ENCODE results near the gene OOSP3. TPM values are rescaled to one million over a fixed set of nuclear protein-coding genes. Genes with fewer than 3 reads are reported as not detected.

OOSP3 gene
- polyA plus RNA-seq, 1 donor (not counting 4 experiments of a cell fraction or from before 2014, with no cell fraction given), result 0.14 TPM

- no peaks in the 10 kb centered on the region for H4K20me1 ChIP-seq (ENCODE audit: control insufficient read depth, extremely low read depth, insufficient read depth, low read length)
- no peak overlapping the region for H3K9ac ChIP-seq (ENCODE audit: control insufficient read depth, extremely low read depth, insufficient read depth, low read length)
- no peak for FAIRE-seq
- no peak for DNase-seq (ENCODE audit: low read depth, low spot score)
- no peaks in the 10 kb centered on the region for H3K36me3 ChIP-seq (ENCODE audit: control insufficient read depth in 2 of 2, extremely low read depth in 1 of 2, insufficient read depth in 2 of 2, low read length in 2 of 2)
- dilution Hi-C loops (cut with MboI; ENCODE audit: extremely low pct_ligation_motif_present, low sequenced_read_pairs), result no loop called here
- H3K79me2 ChIP-seq (ENCODE audit: control insufficient read depth, insufficient read depth, low read length), result no peaks in the 10 kb centered on the region
- H3K9me1 ChIP-seq (ENCODE audit: control insufficient read depth, extremely low read depth, insufficient read depth, low read length), result no peaks in the 10 kb centered on the region
- no peaks in the 10 kb centered on the region for H3K27me3 ChIP-seq (ENCODE audit: control insufficient read depth, extremely low read depth, insufficient read depth, low read length)
- TF ChIP-seq CTCF (optimal IDR thresholded peaks at IDR 0.05 in 1 of 3, IDR thresholded peaks at IDR 0.05 in 1 of 3, conservative IDR thresholded peaks at IDR 0.05 in 1 of 3; ENCODE audit: extremely low read depth in 1 of 3, insufficient read depth in 2 of 3, low read length in 3 of 3), result no peak
- TF ChIP-seq EZH2 (IDR thresholded peaks at IDR 0.05; ENCODE audit: low read length), result no peak
- no peak overlapping the region for H3K27ac ChIP-seq (ENCODE audit: control insufficient read depth, insufficient read depth, low read length)
- no peak overlapping the region for H3K4me2 ChIP-seq (ENCODE audit: control insufficient read depth, extremely low read depth, insufficient read depth, low read depth, low read length)
- no peaks in the 10 kb centered on the region for H3K9me3 ChIP-seq (ENCODE audit: control insufficient read depth, low read depth, low read length)
- no peaks in the 10 kb centered on the region for H3K4me1 ChIP-seq (ENCODE audit: control insufficient read depth, extremely low read depth, insufficient read depth, low read length)
- no peak overlapping the region for H2AFZ ChIP-seq (ENCODE audit: control insufficient read depth, low read length)
- H3K4me3 ChIP-seq (ENCODE audit: control insufficient read depth in 2 of 3, extremely low read depth in 1 of 3, insufficient read depth in 2 of 3, low read depth in 1 of 3, low read length in 3 of 3), result no peak overlapping the region
Measured at GRCh38 chr11:59841514-59841913, 37.1 kb upstream of the OOSP3 start.

GRCh38 chr11:59842316-59842715 lies 36.3 kb upstream of the OOSP3 start:
- DNase-seq (ENCODE audit: low read depth, low spot score), result no peak
- dilution Hi-C loops (cut with MboI; ENCODE audit: extremely low pct_ligation_motif_present, low sequenced_read_pairs), result no loop called here
- Histone ChIP-seq H3K4me2 (ENCODE audit: control insufficient read depth, extremely low read depth, insufficient read depth, low read depth, low read length) (no peak overlapping the region), H3K79me2 (ENCODE audit: control insufficient read depth, insufficient read depth, low read length) (no peaks in the 10 kb centered on the region), H3K4me3 (ENCODE audit: control insufficient read depth in 2 of 3, extremely low read depth in 1 of 3, insufficient read depth in 2 of 3, low read depth in 1 of 3, low read length in 3 of 3) (no peak overlapping the region), H3K27ac (ENCODE audit: control insufficient read depth, insufficient read depth, low read length) (no peak overlapping the region), H4K20me1 (ENCODE audit: control insufficient read depth, extremely low read depth, insufficient read depth, low read length) (no peaks in the 10 kb centered on the region), H3K9me3 (ENCODE audit: control insufficient read depth, low read depth, low read length) (no peaks in the 10 kb centered on the region), H3K4me1 (ENCODE audit: control insufficient read depth, extremely low read depth, insufficient read depth, low read length) (no peaks in the 10 kb centered on the region), H2AFZ (ENCODE audit: control insufficient read depth, low read length) (no peak overlapping the region), H3K36me3 (ENCODE audit: control insufficient read depth in 2 of 2, extremely low read depth in 1 of 2, insufficient read depth in 2 of 2, low read length in 2 of 2) (no peaks in the 10 kb centered on the region), H3K9ac (ENCODE audit: control insufficient read depth, extremely low read depth, insufficient read depth, low read length) (no peak overlapping the region), H3K27me3 (ENCODE audit: control insufficient read depth, extremely low read depth, insufficient read depth, low read length) (no peaks in the 10 kb centered on the region), H3K9me1 (ENCODE audit: control insufficient read depth, extremely low read depth, insufficient read depth, low read length) (no peaks in the 10 kb centered on the region)
- FAIRE-seq, result no peak
- TF ChIP-seq EZH2 (IDR thresholded peaks at IDR 0.05; ENCODE audit: low read length), result no peak
- TF ChIP-seq CTCF (optimal IDR thresholded peaks at IDR 0.05 in 1 of 3, IDR thresholded peaks at IDR 0.05 in 1 of 3, conservative IDR thresholded peaks at IDR 0.05 in 1 of 3; ENCODE audit: extremely low read depth in 1 of 3, insufficient read depth in 2 of 3, low read length in 3 of 3), result no peak
